ENCODE measurements around the gene RBMS3. TPM values are rescaled to one million over a fixed set of nuclear protein-coding genes. Genes with fewer than 3 reads are reported as not detected.
A peak's percentile ranks its signal among the peaks of the same experiment; 100 is the strongest.

Gene RBMS3
- total RNA-seq, 4 donors from 2014 or later: 3.8 to 18.7 (median 14.6) TPM

- 72 to 73% methylated on average over 3 of the region's 3 CpGs for WGBS, 2 donors (ENCODE audit: low coverage in 1 of 2)
- no peaks in the 10 kb centered on the region for H3K27me3 ChIP-seq
- TF ChIP-seq POLR2A (IDR thresholded peaks at IDR 0.05) (no peak), POLR2AphosphoS5 (IDR thresholded peaks at IDR 0.05) (no peak)
Observed at GRCh38 chr3:29415482-29416223, 134.8 kb downstream of the RBMS3 start.

GRCh38 chr3:29416514-29416913 lies 135.6 kb downstream of the RBMS3 start:
- TF ChIP-seq POLR2A (IDR thresholded peaks at IDR 0.05) (no peak), POLR2AphosphoS5 (IDR thresholded peaks at IDR 0.05) (no peak), EP300 (IDR thresholded peaks at IDR 0.05; ENCODE audit: low read depth) (no peak), CTCF (IDR thresholded peaks at IDR 0.05) (no peak)
- H3K27me3 ChIP-seq: no peaks in the 10 kb centered on the region
- H3K4me3 ChIP-seq: no peak overlapping the region
- in situ Hi-C loops (cut with MboI; ENCODE audit: low pct_ligation_motif_present in 1 of 4, low pct_unique_long_range_greater_than_20kb in 1 of 4, low sequenced_read_pairs in 3 of 4): no loop called here
- no peak overlapping the region for H3K27ac ChIP-seq
- no peaks in the 10 kb centered on the region for H3K4me1 ChIP-seq
- no peaks in the 10 kb centered on the region for H3K36me3 ChIP-seq
- no peak for DNase-seq
- H3K9me3 ChIP-seq: no peaks in the 10 kb centered on the region
- intact Hi-C loops (cut with DNase I; ENCODE audit: low total_unique reads): no loop called here
- WGBS, 2 donors (ENCODE audit: low coverage in 1 of 2): 73 to 75% methylated on average over 2 of the region's 2 CpGs

More at GRCh38 chr3:29415482-29416223, 134.8 kb downstream of the RBMS3 start:
- intact Hi-C loops (cut with DNase I; ENCODE audit: low total_unique reads): no loop called here
- Histone ChIP-seq H3K36me3 (no peaks in the 10 kb centered on the region), H3K4me1 (no peaks in the 10 kb centered on the region), H3K27ac (no peak overlapping the region), H3K9me3 (no peaks in the 10 kb centered on the region), H3K4me3 (no peak overlapping the region)
- in situ Hi-C loops (cut with MboI; ENCODE audit: low pct_ligation_motif_present in 1 of 4, low pct_unique_long_range_greater_than_20kb in 1 of 4, low sequenced_read_pairs in 3 of 4): no loop called here
- DNase-seq: no peak

GRCh38 chr3:29420106-29420505 lies 139.2 kb downstream of the RBMS3 start:
- intact Hi-C loops (cut with DNase I; ENCODE audit: low total_unique reads) (no loop called here), in situ Hi-C loops (cut with MboI; ENCODE audit: low pct_ligation_motif_present in 1 of 4, low pct_unique_long_range_greater_than_20kb in 1 of 4, low sequenced_read_pairs in 3 of 4) (no loop called here)
- Histone ChIP-seq H3K4me3 (no peak overlapping the region), H3K27me3 (no peaks in the 10 kb centered on the region), H3K27ac (no peak overlapping the region), H3K4me1 (no peaks in the 10 kb centered on the region), H3K9me3 (no peaks in the 10 kb centered on the region), H3K36me3 (no peaks in the 10 kb centered on the region)
- no peak for DNase-seq
- TF ChIP-seq CTCF (IDR thresholded peaks at IDR 0.05) (no peak), POLR2A (IDR thresholded peaks at IDR 0.05) (no peak), EP300 (IDR thresholded peaks at IDR 0.05; ENCODE audit: low read depth) (no peak)
- WGBS, 2 donors (ENCODE audit: low coverage in 1 of 2): 86 to 100% methylated on average over 3 to 6 of the region's 6 CpGs

- H3K36me3 ChIP-seq: no peaks in the 10 kb centered on the region
- no peaks in the 10 kb centered on the region for H3K27me3 ChIP-seq
- no peak for DNase-seq
- peaks cover 0 to 14% (median 3%) of the 10 kb centered on the region in 4 donors for H3K4me1 ChIP-seq
- no peak overlapping the region for H3K4me3 ChIP-seq
- peak overlapping the region in 3 of 4 donors; percentile 10 to 49 (median 18) for H3K27ac ChIP-seq
- no peaks in the 10 kb centered on the region for H3K9me3 ChIP-seq
- WGBS, 2 donors (ENCODE audit: low coverage in 1 of 2): 68 to 74% methylated on average over 2 of the region's 2 CpGs
- in situ Hi-C loops (cut with MboI; ENCODE audit: low pct_ligation_motif_present in 1 of 4, low pct_unique_long_range_greater_than_20kb in 1 of 4, low sequenced_read_pairs in 3 of 4): no loop called here
- no peak for TF ChIP-seq POLR2AphosphoS5 (IDR thresholded peaks at IDR 0.05)
- TF ChIP-seq POLR2A (IDR thresholded peaks at IDR 0.05): no peak
- TF ChIP-seq CTCF (IDR thresholded peaks at IDR 0.05): no peak
- no peak for TF ChIP-seq EP300 (IDR thresholded peaks at IDR 0.05; ENCODE audit: low read depth)
- intact Hi-C loops (cut with DNase I; ENCODE audit: low total_unique reads): no loop called here
Observed at GRCh38 chr3:29426302-29427226, 145.7 kb downstream of the RBMS3 start.
